ENCODE data around the gene BAHCC1. TPM values are rescaled to one million over a fixed set of nuclear protein-coding genes. Genes with fewer than 3 reads are reported as not detected.

Gene BAHCC1
- total and polyA plus RNA-seq, 4 donors, result 3.9 to 49.3 (median 19.8) TPM

DNA sequence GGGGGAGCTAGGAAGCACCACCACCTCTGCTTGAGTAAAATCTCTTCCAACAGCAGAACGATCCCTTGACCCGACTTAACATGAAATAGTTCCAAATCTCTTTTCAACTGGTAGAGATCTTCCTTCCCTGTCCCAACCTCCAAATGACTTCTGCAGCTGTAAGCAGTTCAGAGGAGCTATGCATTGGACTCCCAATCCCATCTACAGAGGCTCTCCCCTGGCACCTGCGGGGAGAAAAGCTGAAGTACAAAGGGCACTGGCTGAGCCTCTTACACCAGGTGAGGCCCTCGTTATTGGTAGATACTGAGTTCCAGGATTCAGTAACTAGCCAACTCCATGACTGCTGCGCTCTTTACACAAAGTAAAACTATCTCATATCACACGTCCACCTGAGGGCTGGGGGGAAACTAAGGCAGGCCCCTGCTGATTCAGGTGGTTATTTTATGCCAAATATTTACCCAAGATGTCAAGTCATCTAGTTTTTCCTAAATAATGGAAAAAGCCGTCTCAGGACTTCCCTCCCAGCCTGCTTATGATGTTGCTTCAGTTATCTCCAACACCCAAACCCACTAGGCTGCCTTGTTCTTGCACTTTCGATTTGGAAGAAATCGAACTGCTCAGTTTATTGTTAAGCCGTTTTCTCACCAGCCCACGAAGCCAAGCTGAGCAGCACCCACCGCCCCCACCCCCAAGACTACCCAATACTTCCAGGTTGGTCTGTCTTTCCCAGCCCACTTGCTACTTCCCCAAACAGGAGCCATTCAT is 114.1 kb downstream of the BAHCC1 start:
- H3K4me1 ChIP-seq (ENCODE audit: control insufficient read depth in 1 of 2, insufficient read depth in 2 of 2, low read length in 2 of 2), result no peaks in the 10 kb centered on the region
- H3K36me3 ChIP-seq (ENCODE audit: control insufficient read depth in 1 of 2, insufficient read depth in 2 of 2, low read length in 1 of 2), result peaks cover 0 to 19% of the 10 kb centered on the region in 2 donors
- DNase-seq, result no peak
- intact Hi-C loops (cut with DNase I), result no loop called here
- H3K27ac ChIP-seq (ENCODE audit: low read depth in 1 of 2, low read length in 2 of 2), result peak overlapping the region in 1 of 2 donors; percentile 0
- WGBS, 2 donors, result 5 to 6% methylated on average over 12 of the region's 12 CpGs
- H3K9me3 ChIP-seq (ENCODE audit: control insufficient read depth, low read length), result no peaks in the 10 kb centered on the region
- H3K27me3 ChIP-seq (ENCODE audit: control insufficient read depth in 1 of 2, insufficient read depth in 2 of 2, low read length in 1 of 2), result peaks cover 0 to 2% of the 10 kb centered on the region in 2 donors
- no peak for ATAC-seq (ENCODE audit: low FRiP score)
- peak overlapping the region; percentile 95 to 97 for H3K4me3 ChIP-seq (ENCODE audit: low read length in 2 of 2)

GRCh38 chr17:81509972-81510784 is 114.9 kb downstream of the BAHCC1 start:
- Histone ChIP-seq H3K27ac (ENCODE audit: low read depth in 1 of 2, low read length in 2 of 2) (no peak overlapping the region), H3K4me1 (ENCODE audit: control insufficient read depth in 1 of 2, insufficient read depth in 2 of 2, low read length in 2 of 2) (no peaks in the 10 kb centered on the region), H3K4me3 (ENCODE audit: low read length in 2 of 2) (peak overlapping the region; percentile 95 to 97), H3K36me3 (ENCODE audit: control insufficient read depth in 1 of 2, insufficient read depth in 2 of 2, low read length in 1 of 2) (peaks cover 0 to 19% of the 10 kb centered on the region in 2 donors), H3K9me3 (ENCODE audit: control insufficient read depth, low read length) (no peaks in the 10 kb centered on the region), H3K27me3 (ENCODE audit: control insufficient read depth in 1 of 2, insufficient read depth in 2 of 2, low read length in 1 of 2) (peaks cover 0 to 2% of the 10 kb centered on the region in 2 donors)
- WGBS, 2 donors, result 1% methylated on average over 22 of the region's 22 CpGs
- intact Hi-C loops (cut with DNase I), result loop anchor here in 1 of 2 donors (2.0 kb wide), 1 partner anchor 113 kb away; no protein-coding TSS in a partner anchor
- ATAC-seq (ENCODE audit: low FRiP score) (no peak), DNase-seq (no peak)

GRCh38 chr17:81510785-81511553 is 115.7 kb downstream of the BAHCC1 start:
- intact Hi-C loops (cut with DNase I), result loop anchor here (1.0 to 2.0 kb wide), 2 partner anchors 114 kb away; no protein-coding TSS in a partner anchor
- Histone ChIP-seq H3K36me3 (ENCODE audit: control insufficient read depth in 1 of 2, insufficient read depth in 2 of 2, low read length in 1 of 2) (peaks cover 0 to 19% of the 10 kb centered on the region in 2 donors), H3K9me3 (ENCODE audit: control insufficient read depth, low read length) (no peaks in the 10 kb centered on the region), H3K27me3 (ENCODE audit: control insufficient read depth in 1 of 2, insufficient read depth in 2 of 2, low read length in 1 of 2) (peaks cover 0 to 2% of the 10 kb centered on the region in 2 donors), H3K27ac (ENCODE audit: low read depth in 1 of 2, low read length in 2 of 2) (peak overlapping the region in 1 of 2 donors; percentile 1), H3K4me1 (ENCODE audit: control insufficient read depth in 1 of 2, insufficient read depth in 2 of 2, low read length in 2 of 2) (no peaks in the 10 kb centered on the region), H3K4me3 (ENCODE audit: low read length in 2 of 2) (peak overlapping the region; percentile 95 to 97)
- ATAC-seq (ENCODE audit: low FRiP score), result no peak
- peak in 1 of 2 donors; percentile 82 for DNase-seq
- WGBS, 2 donors, result 0% methylated on average over 48 of the region's 48 CpGs

DNA sequence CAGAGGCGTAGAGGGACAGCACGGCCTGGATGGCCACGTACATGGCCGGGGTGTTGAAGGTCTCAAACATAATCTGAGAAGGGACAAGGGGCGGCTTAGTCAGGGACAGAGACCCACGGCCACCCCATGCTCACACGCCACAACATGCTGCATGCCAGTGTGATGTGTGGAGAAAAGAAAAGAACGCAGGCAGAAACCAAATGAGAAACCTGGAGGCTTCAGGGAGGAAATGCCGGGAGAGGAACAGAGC is 116.2 kb downstream of the BAHCC1 start:
- H3K36me3 ChIP-seq (ENCODE audit: control insufficient read depth in 1 of 2, insufficient read depth in 2 of 2, low read length in 1 of 2), result peaks cover 0 to 19% of the 10 kb centered on the region in 2 donors
- no peaks in the 10 kb centered on the region for H3K4me1 ChIP-seq (ENCODE audit: control insufficient read depth in 1 of 2, insufficient read depth in 2 of 2, low read length in 2 of 2)
- DNase-seq (no peak), ATAC-seq (ENCODE audit: low FRiP score) (no peak)
- WGBS, 2 donors, result 0% methylated on average over 9 of the region's 9 CpGs
- H3K27me3 ChIP-seq (ENCODE audit: control insufficient read depth in 1 of 2, insufficient read depth in 2 of 2, low read length in 1 of 2), result peaks cover 0 to 2% of the 10 kb centered on the region in 2 donors
- peak overlapping the region; percentile 95 to 97 for H3K4me3 ChIP-seq (ENCODE audit: low read length in 2 of 2)
- peak overlapping the region in 1 of 2 donors; percentile 1 for H3K27ac ChIP-seq (ENCODE audit: low read depth in 1 of 2, low read length in 2 of 2)
- intact Hi-C loops (cut with DNase I), result loop anchor here (1.0 to 2.0 kb wide), 2 partner anchors 114 to 115 kb away; no protein-coding TSS in a partner anchor
- no peaks in the 10 kb centered on the region for H3K9me3 ChIP-seq (ENCODE audit: control insufficient read depth, low read length)

DNA sequence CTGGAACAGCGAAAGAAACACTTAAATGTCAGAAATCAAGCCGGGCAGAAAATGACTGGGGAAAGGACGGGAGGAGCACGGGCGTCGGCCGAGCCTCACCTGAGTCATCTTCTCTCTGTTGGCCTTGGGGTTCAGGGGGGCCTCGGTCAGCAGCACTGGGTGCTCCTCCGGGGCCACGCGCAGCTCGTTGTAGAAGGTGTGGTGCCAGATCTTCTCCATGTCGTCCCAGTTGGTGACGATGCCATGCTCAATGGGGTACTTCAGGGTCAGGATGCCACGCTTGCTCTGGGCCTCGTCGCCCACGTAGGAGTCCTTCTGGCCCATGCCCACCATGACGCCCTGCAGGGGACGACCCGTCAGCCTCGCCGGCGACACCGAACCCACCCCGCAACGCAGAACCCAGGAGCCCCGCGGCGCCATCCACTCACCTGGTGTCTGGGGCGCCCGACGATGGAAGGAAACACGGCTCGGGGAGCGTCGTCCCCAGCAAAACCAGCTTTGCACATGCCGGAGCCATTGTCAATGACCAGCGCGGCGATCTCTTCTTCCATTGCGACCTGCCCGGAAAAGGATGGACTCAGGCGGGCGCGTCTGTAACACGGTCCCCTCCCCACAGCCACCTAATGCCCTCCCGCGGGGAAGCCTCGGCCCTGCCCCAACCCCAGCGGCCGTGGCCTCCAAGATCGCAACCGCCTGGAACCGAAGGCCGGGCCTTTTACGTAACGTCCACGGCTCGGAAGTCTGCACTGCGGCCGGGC is 116.7 kb downstream of the BAHCC1 start:
- Histone ChIP-seq H3K27me3 (ENCODE audit: control insufficient read depth in 1 of 2, insufficient read depth in 2 of 2, low read length in 1 of 2) (peaks cover 0 to 2% of the 10 kb centered on the region in 2 donors), H3K4me1 (ENCODE audit: control insufficient read depth in 1 of 2, insufficient read depth in 2 of 2, low read length in 2 of 2) (no peaks in the 10 kb centered on the region), H3K27ac (ENCODE audit: low read depth in 1 of 2, low read length in 2 of 2) (peak overlapping the region; percentile 58 to 78), H3K4me3 (ENCODE audit: low read length in 2 of 2) (peak overlapping the region; percentile 95 to 97), H3K36me3 (ENCODE audit: control insufficient read depth in 1 of 2, insufficient read depth in 2 of 2, low read length in 1 of 2) (peaks cover 0 to 19% of the 10 kb centered on the region in 2 donors), H3K9me3 (ENCODE audit: control insufficient read depth, low read length) (no peaks in the 10 kb centered on the region)
- no peak for ATAC-seq (ENCODE audit: low FRiP score)
- WGBS, 2 donors, result 0% methylated on average over 59 to 62 of the region's 62 CpGs
- peak in 1 of 2 donors; percentile 82 for DNase-seq
- intact Hi-C loops (cut with DNase I), result loop anchor here (1.0 to 2.0 kb wide), 2 partner anchors 115 kb away; no protein-coding TSS in a partner anchor

- DNase-seq (peak; percentile 96), ATAC-seq (ENCODE audit: low FRiP score) (peak; percentile 81)
- Histone ChIP-seq H3K9me3 (ENCODE audit: control insufficient read depth, low read length) (no peaks in the 10 kb centered on the region), H3K27ac (ENCODE audit: low read depth in 1 of 2, low read length in 2 of 2) (peak within 1 kb of the TSS; percentile 97 to 100), H3K36me3 (ENCODE audit: control insufficient read depth in 1 of 2, insufficient read depth in 2 of 2, low read length in 1 of 2) (peaks cover 0 to 19% of the 10 kb centered on the region in 2 donors), H3K4me1 (ENCODE audit: control insufficient read depth in 1 of 2, insufficient read depth in 2 of 2, low read length in 2 of 2) (no peaks in the 10 kb centered on the region), H3K27me3 (ENCODE audit: control insufficient read depth in 1 of 2, insufficient read depth in 2 of 2, low read length in 1 of 2) (peaks cover 0 to 2% of the 10 kb centered on the region in 2 donors), H3K4me3 (ENCODE audit: low read length in 2 of 2) (peak within 1 kb of the TSS; percentile 95 to 97)
- 0 to 1% methylated on average over 77 to 111 of the region's 111 CpGs for WGBS, 2 donors
- intact Hi-C loops (cut with DNase I), result no loop called here
Measured at GRCh38 chr17:81512562-81513371, 117.5 kb downstream of the BAHCC1 start, which contains the start of gene ACTG1. Gene ACTG1 (minus strand): TSS chr17:81512799. CDS start chr17:81512354, 445 bp downstream.

DNA sequence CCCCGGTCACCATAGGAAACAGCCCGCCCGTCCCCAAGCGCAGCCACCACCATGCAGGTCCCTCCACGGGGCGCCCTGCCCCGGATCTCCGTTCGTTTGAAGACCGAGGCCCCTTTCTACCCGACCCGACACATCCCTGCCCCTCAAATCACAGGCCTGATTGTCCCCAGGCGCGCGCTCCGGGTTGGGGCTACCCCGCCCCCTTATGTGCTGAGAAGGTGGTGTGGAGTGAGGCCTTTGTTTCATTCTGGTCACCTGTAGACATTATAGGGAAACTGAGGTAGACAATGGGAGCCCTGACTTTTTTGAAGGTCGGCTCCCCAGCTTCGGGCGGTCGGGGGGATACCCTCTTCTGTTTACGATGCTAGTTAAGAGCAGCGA is 118.1 kb downstream of the BAHCC1 start:
- Histone ChIP-seq H3K9me3 (ENCODE audit: control insufficient read depth, low read length) (no peaks in the 10 kb centered on the region), H3K4me3 (ENCODE audit: low read length in 2 of 2) (peak overlapping the region; percentile 72 to 93), H3K4me1 (ENCODE audit: control insufficient read depth in 1 of 2, insufficient read depth in 2 of 2, low read length in 2 of 2) (peaks cover 0 to 1% of the 10 kb centered on the region in 2 donors), H3K27ac (ENCODE audit: low read depth in 1 of 2, low read length in 2 of 2) (peak overlapping the region; percentile 97 to 100), H3K27me3 (ENCODE audit: control insufficient read depth in 1 of 2, insufficient read depth in 2 of 2, low read length in 1 of 2) (peaks cover 0 to 2% of the 10 kb centered on the region in 2 donors), H3K36me3 (ENCODE audit: control insufficient read depth in 1 of 2, insufficient read depth in 2 of 2, low read length in 1 of 2) (peaks cover 0 to 19% of the 10 kb centered on the region in 2 donors)
- WGBS, 2 donors, result 0% methylated on average over 22 to 23 of the region's 23 CpGs
- intact Hi-C loops (cut with DNase I), result no loop called here
- ATAC-seq (ENCODE audit: low FRiP score) (peak; percentile 28), DNase-seq (peak; percentile 81 to 86)
